HG03103 (cell line): ENCODE results near the gene KIZ.

Source experiments
- ATAC-seq: cut with Tn5 transposase; IDR thresholded peaks from one replicate; pipeline ENCODE4 v1.9.1; 2021; ENCODE audit warnings: low read depth; ENCODE audit not compliant: unreplicated experiment

KIZ gene

GRCh38 chr20:21173485-21173884, 47.6 kb downstream of the KIZ start:
- ATAC-seq: no peak

DNA sequence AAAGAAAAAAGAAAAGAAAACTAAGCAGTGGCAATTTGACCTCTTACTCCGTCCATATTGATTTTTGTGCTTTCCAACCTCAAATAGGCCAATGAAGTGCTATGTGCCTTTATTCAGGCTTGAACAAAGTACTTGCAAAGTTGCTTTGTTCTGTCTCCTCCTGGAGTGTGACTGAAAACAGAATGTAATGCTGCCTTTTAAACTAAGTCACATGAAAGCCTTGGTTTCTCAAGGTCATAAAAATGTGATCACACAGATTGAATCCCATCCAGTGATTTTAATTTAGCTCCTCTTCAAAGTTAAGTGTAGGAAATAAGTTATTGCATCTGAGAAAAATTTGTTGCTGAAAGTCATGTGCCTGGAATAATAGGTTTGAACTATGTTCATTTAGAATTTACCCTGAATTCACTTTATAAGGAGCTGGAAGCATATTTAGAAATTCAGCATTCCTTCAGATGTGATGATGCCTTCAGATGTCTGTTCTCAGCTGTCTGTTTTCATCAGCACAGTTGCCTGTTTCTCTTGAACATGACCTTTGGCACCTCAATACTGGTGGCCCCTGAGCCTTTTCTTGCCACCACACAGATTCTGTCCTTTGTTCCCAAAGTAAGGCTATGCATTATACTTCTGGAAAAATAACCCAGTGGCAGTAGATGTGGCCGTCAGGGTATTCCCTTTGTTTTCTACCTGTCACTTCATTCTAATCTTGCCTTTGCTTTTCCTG, 48.8 kb downstream of the KIZ start:
- ATAC-seq: no peak

DNA sequence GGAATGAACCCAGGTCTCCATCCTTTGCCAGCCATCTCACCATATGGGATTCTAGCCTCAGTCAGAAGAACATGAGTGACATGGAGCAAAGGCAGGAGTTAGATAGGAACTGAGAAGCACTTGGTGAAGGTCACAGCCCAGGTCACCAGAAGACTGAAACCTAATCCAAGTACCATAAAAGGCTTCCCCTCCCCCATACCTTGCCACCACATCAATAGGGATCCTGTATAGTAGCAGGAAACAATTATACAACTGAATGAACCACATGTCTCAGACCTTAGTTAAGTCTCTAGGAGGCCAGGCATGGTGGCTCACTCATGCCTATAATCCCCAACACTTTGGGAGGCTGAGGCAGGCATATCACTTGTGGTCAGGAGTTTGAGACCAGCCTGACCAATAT, 49.6 kb downstream of the KIZ start:
- no peak for ATAC-seq

DNA sequence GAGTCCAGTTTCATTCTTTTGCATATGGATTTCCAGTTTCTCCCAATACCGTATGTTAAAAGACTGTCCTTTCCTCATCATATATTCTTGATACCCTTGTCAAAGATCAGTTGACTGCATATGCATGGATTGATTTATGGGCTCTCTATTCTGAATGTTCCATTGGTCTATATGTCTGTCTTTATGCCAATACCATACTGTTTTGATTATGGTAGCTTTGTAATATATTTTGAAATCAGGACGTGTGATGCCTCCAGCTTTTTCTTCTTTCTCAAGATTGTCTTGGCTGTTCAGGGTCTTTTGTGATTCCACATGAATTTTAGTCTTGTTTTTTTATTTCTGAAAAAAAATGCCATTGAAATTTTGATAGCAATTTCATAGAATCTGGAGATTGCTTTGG, 51.9 kb downstream of the KIZ start:
- ATAC-seq: no peak

- ATAC-seq: no peak
Measured at GRCh38 chr20:21179757-21180156, 53.9 kb downstream of the KIZ start.

DNA sequence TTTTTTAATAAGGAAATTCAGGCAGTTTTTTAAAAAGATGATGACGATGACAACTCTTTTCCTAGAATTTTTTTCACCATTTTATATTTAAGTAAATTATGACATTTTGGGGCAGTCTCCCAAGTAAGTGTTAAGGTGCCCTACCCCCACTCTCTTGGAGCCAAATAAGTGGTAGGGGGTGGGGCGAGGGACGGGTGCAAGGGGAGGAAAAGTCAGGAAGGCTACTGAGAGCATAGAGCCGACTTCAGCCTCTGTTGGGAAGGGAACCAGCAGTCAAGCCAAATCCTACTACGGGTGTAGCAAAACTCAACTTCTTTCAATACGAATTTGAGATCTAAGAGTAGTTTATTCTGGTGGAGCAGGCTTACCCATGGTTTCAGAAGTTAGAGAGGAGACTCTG, 54.4 kb downstream of the KIZ start:
- ATAC-seq: no peak

- no peak for ATAC-seq
Measured at GRCh38 chr20:21181028-21181427, 55.1 kb downstream of the KIZ start.

- no peak for ATAC-seq
Measured at GRCh38 chr20:21182832-21183563, 57.1 kb downstream of the KIZ start.

GRCh38 chr20:21183722-21184121, 57.8 kb downstream of the KIZ start:
- ATAC-seq: no peak

DNA sequence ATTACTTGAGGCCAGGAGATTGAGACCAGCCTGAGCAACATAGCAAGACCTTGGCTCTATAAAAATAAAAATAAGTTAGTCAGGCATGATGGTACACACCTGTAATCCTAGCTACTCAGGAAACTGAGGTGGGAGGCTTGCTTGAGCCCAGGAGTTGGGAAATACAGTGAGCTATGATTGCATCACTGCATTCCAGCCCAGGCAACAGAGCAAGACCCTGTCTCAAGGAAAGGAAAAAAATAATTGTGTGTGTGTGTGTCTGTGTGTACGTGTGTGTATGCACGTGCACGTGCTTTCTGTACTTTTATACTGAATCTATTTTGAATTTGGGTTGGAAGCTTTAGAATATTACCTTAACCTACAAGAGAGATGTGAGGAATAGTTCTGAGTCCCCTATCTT, 58.9 kb downstream of the KIZ start:
- no peak for ATAC-seq

DNA sequence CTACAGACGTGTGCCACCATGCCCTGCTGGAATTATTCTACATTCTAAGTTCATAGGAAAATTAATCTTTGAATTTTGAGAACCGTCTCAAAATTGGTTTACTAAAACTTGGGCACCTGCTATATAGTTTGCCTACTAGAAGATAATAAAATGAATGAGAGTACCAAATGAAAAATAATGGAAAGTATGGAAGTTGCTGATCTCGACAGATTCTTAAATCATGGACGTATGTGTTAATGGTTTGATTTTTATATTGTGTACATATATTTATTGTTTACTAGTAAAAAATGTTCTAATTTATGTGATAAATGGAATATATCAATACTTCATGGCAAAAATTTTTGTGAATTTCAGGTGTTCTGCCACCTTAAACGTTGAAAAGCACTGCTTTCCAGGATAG, 60.0 kb downstream of the KIZ start:
- ATAC-seq: no peak

- no peak for ATAC-seq
Measured at GRCh38 chr20:21189761-21190523, 64.1 kb downstream of the KIZ start.

DNA sequence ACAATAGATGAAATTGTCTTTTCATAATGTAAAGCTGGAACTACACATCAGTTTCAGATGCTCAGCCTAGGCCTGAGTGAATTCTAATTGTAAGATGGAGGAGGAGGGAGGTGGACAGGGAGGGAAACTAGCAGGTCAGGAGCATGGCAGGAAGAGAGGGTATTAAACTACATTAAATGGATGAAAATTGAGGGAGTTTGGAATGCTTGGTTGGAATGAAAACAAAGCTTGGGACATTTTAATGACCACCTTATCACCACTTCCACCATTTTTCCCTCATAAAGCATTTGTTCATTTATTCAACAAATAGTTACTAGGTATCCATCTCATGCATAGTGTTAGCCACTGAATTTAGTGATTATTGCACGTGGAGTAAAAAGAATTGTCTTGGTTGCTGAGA, 65.0 kb downstream of the KIZ start:
- ATAC-seq: no peak

GRCh38 chr20:21191839-21192238, 66.0 kb downstream of the KIZ start:
- no peak for ATAC-seq

GRCh38 chr20:21202259-21202658, 76.4 kb downstream of the KIZ start:
- ATAC-seq: no peak

DNA sequence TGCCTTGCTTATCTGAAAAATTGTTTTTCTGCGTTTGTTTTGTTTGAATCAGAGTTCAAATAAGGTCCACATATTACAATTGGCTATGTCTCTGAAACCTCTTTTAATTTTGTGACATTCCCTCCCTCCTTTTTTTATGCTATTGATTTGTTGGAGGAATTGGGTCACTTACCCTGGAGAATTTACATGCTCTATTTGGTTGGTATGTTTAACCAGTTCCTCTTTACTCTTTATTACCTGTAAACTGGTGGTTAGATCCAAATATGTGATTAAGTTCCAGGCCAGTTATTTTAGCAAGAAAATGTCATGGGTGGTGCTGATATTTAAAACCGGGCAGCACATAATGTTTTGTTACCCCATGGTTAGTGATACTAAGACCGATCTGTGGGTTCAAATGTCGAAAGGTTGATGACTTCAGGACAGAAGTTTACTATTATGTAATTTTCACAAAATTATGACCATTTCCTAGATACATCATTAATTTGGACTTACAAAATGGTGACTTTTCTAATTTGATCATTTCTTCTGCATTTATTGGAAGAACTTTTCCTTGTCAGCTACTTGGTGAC, 77.3 kb downstream of the KIZ start:
- no peak for ATAC-seq

DNA sequence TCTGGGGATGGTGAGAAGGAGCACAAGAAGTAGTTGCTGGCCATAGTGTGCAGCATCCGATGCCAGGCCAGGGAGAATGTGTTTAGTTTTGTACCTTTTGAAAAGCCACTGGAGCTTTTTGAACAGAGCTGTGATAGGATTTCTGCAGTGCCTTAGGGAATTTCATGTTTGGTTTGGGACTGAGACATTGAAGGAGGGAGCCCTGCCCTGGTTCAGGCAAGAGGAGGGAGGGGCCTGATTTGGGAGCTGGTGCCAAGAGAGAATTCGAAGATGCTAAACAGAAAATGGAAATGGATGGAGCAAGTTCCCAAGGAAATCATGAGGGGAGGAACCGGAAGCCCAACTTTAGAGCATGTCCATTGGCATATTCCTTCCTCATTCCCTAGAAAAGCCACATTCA, 80.7 kb downstream of the KIZ start:
- no peak for ATAC-seq

- ATAC-seq: no peak
Measured at GRCh38 chr20:21208999-21209398, 83.1 kb downstream of the KIZ start.

- ATAC-seq: no peak
Measured at GRCh38 chr20:21209668-21210067, 83.8 kb downstream of the KIZ start.

GRCh38 chr20:21213691-21214090, 87.8 kb downstream of the KIZ start:
- no peak for ATAC-seq

- no peak for ATAC-seq
Measured at GRCh38 chr20:21214431-21214830, 88.5 kb downstream of the KIZ start.
